NB4 (cell line): ENCODE data around the gene PIP5K1C.

Experiments used
- DNase-seq: peaks from one replicate; pipeline ENCODE4 v3.0.0; 2010; ENCODE audit warnings: low read depth
- H3K4me3 ChIP-seq: one replicate; pipeline ENCODE4 v1.5.1; 2011; ENCODE audit warnings: mild to moderate bottlenecking, low read depth, low read length, moderate library complexity
- MYC ChIP-seq: IDR thresholded peaks from 2 replicates; pipeline ENCODE4 v1.6.1; 2011; ENCODE audit warnings: low read depth, low read length
- POLR2A ChIP-seq: IDR thresholded peaks from 2 replicates; pipeline ENCODE4 v1.6.1; 2011; ENCODE audit warnings: mild to moderate bottlenecking; ENCODE audit not compliant: insufficient read length; ENCODE audit errors: extremely low read depth
- TF ChIP-seq, protein P1 (sequence below): IDR thresholded peaks from 2 replicates; pipeline ENCODE4 v1.6.1; 2011; ENCODE audit warnings: low read depth, low read length
- TF ChIP-seq, protein P2 (sequence below): IDR thresholded peaks from one replicate; pipeline ENCODE4 v1.5.1; 2012; ENCODE audit warnings: low read depth, low read length

PIP5K1C gene

DNA sequence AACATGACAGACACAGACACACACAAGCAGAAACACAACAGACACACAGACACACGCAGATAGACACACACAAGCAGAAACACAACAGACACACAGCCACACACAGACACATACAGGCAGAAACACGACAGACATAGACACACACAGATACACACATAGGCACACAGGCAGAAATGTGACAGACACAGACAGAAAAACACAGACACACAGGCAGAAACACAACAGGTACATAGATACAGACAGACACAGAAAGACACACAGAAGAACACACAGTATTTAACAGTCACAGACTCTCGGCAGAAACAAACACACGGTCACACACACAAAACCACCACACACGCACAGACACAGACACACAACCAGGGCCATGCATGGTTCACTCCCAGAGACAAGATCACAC lies 94.5 kb downstream of the PIP5K1C start:
- DNase-seq: no peak
- TF ChIP-seq, protein P1, sequence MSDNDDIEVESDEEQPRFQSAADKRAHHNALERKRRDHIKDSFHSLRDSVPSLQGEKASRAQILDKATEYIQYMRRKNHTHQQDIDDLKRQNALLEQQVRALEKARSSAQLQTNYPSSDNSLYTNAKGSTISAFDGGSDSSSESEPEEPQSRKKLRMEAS: no peak
- TF ChIP-seq, protein P2, sequence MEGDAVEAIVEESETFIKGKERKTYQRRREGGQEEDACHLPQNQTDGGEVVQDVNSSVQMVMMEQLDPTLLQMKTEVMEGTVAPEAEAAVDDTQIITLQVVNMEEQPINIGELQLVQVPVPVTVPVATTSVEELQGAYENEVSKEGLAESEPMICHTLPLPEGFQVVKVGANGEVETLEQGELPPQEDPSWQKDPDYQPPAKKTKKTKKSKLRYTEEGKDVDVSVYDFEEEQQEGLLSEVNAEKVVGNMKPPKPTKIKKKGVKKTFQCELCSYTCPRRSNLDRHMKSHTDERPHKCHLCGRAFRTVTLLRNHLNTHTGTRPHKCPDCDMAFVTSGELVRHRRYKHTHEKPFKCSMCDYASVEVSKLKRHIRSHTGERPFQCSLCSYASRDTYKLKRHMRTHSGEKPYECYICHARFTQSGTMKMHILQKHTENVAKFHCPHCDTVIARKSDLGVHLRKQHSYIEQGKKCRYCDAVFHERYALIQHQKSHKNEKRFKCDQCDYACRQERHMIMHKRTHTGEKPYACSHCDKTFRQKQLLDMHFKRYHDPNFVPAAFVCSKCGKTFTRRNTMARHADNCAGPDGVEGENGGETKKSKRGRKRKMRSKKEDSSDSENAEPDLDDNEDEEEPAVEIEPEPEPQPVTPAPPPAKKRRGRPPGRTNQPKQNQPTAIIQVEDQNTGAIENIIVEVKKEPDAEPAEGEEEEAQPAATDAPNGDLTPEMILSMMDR: no peak
- TF ChIP-seq POLR2A: no peak
- no peak for TF ChIP-seq MYC
- H3K4me3 ChIP-seq: no peak overlapping the region

DNA sequence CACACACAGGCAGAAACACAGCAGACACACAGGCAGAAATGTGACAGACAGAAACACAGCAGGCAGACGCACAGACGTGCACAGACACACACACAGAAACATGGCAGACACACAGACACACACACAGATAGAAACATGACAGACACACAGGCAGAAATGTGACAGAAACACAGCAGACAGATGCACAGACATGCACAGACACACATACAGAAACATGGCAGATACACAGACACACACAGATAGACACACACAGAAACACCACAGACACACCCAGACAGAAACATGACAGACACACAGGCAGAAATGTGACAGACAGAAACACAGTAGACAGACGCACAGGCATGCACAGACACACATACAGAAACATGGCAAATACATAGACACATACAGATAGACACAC lies 94.9 kb downstream of the PIP5K1C start:
- H3K4me3 ChIP-seq: no peak overlapping the region
- no peak for TF ChIP-seq POLR2A
- TF ChIP-seq, protein P2: no peak
- TF ChIP-seq MYC: no peak
- TF ChIP-seq, protein P1: no peak
- no peak for DNase-seq

DNA sequence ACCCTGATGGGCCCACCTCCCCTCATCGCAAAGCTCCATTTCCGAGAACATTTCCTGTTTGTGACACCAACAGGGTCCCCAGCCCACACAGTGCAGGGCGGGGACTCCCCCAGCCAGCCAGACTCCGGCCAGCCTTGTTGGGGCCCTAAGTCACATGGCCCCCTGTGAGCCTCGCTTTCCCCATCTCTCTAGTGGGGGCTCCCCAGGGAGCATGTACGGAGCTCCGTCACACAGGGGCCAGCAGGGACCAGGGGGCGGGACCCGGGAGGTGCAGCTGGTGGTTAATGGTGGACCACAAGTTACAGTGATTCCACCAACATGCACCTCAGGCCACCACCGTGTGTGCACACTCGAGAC lies 95.3 kb downstream of the PIP5K1C start:
- H3K4me3 ChIP-seq: no peak overlapping the region
- TF ChIP-seq POLR2A: no peak
- TF ChIP-seq, protein P1: peak; percentile 32; the same call in 1 of the 2 replicates
- peak; percentile 59 for TF ChIP-seq MYC
- TF ChIP-seq, protein P2: no peak
- DNase-seq: peak; percentile 79

DNA sequence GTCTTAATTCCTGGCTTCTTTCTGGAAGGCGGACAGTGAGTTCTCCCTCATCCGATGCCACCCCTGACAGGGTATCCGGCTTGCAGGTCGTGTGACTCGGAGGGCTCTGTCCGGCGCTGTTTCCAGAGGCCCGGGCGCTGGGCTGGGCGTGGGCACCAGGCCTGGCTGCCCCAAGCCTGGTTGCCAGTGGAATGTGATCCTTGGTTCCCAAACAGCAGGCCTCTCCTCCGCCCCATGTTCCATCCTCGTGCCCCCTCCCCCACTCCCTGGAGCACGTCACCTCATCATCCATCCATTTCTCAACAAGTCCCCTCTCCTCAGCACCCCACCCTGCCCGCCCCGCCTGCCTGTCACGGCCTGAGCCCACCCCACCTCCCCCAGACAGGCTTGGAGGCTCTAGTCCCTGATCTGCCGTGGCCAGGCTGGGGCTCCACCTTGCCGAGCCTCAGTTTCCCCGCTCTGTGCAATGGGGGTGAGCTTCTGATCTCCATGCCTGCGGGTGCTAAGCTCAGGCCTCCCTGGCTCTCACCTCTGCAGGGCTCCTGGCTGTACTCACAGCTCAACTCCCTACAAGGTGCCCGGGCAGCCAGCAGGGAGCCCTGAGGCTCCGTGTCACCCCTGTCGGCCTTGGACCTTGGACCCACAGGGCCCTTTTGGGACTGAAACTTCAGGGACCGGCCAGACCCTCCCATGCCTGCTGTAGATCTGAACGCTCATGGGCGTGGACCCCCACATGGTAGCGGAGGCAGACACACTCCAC lies 95.9 kb downstream of the PIP5K1C start:
- no peak for DNase-seq
- TF ChIP-seq, protein P2: no peak
- TF ChIP-seq, protein P1: no peak
- TF ChIP-seq POLR2A (peak; percentile 19), MYC (no peak)
- H3K4me3 ChIP-seq: no peak overlapping the region

DNA sequence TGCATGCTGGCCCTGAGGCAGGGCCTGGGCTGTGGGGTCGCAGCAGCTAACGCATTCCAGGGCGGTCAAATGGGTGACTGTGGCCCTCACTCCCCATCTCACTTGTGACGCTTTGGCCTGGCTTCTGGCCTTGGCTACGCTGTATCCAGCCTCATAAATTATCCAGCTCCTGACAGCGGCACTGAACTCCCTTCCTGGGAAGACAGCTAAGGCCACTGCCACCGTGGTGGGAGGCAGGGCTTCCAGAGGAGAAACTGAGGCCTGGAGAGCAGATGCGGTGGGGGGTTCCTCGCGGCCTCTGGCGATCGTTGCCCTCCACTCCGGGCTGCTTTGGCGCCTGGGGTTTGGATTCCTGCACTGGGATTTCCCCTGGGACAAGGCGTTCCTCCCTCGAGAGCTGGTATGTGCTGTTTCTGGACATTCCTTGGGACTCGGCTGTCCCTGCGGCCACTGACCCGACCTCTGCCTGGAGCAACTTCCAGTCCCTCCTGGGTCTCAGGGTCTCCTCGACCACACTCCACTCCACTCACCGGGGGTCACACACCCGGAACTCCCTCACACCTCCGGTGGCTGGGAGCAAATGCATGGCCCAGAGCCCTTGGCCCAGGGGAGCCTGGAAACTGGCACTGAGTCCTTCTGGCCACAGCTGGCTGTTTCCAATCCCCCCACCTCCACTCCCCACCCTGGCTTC lies 97.0 kb downstream of the PIP5K1C start:
- H3K4me3 ChIP-seq: no peak overlapping the region
- TF ChIP-seq POLR2A (no peak), MYC (no peak)
- TF ChIP-seq, protein P2: no peak
- TF ChIP-seq, protein P1: no peak
- DNase-seq: no peak
